Nephron progenitor cell (in vitro differentiated cells): ENCODE measurements around the gene TIMM10.
A peak's percentile ranks its signal among the peaks of the same experiment; 100 is the strongest.

Source experiments
- DNase-seq: peaks from one replicate; pipeline ENCODE4 v3.0.0; 2021
- H3K27ac Mint-ChIP-seq: 2 replicates; pipeline ENCODE4 v1.8.0; 2021; ENCODE audit warnings: mild to moderate bottlenecking, moderate library complexity, mixed read lengths
- H3K27me3 Mint-ChIP-seq: 2 replicates; pipeline ENCODE4 v1.8.0; 2021; ENCODE audit warnings: mild to moderate bottlenecking, low read depth, mixed read lengths; ENCODE audit not compliant: poor library complexity
- H3K36me3 Mint-ChIP-seq: 2 replicates; pipeline ENCODE4 v1.8.0; 2021; ENCODE audit warnings: low read depth, mixed read lengths
- H3K4me1 Mint-ChIP-seq: 2 replicates; pipeline ENCODE4 v1.8.0; 2021; ENCODE audit warnings: mixed read lengths
- H3K4me3 Mint-ChIP-seq: 2 replicates; pipeline ENCODE4 v1.8.0; 2021; ENCODE audit warnings: mild to moderate bottlenecking, moderate library complexity, mixed read lengths
- H3K9me3 Mint-ChIP-seq: 2 replicates; pipeline ENCODE4 v1.8.0; 2021; ENCODE audit warnings: mild to moderate bottlenecking, moderate library complexity, mixed read lengths
- TF ChIP-seq, protein P1 (sequence below): fragments of 200-600 bp; sonication (generic); IDR thresholded peaks from 2 replicates; pipeline ENCODE4 v1.5.0; 2021; ENCODE audit warnings: antibody characterized with exemption

Gene TIMM10

GRCh38 chr11:57513911-57514537, 16.5 kb downstream of the TIMM10 start:
- no peaks in the 10 kb centered on the region for H3K36me3 Mint-ChIP-seq
- TF ChIP-seq, protein P1, sequence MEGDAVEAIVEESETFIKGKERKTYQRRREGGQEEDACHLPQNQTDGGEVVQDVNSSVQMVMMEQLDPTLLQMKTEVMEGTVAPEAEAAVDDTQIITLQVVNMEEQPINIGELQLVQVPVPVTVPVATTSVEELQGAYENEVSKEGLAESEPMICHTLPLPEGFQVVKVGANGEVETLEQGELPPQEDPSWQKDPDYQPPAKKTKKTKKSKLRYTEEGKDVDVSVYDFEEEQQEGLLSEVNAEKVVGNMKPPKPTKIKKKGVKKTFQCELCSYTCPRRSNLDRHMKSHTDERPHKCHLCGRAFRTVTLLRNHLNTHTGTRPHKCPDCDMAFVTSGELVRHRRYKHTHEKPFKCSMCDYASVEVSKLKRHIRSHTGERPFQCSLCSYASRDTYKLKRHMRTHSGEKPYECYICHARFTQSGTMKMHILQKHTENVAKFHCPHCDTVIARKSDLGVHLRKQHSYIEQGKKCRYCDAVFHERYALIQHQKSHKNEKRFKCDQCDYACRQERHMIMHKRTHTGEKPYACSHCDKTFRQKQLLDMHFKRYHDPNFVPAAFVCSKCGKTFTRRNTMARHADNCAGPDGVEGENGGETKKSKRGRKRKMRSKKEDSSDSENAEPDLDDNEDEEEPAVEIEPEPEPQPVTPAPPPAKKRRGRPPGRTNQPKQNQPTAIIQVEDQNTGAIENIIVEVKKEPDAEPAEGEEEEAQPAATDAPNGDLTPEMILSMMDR, result no peak
- no peak overlapping the region for H3K27ac Mint-ChIP-seq
- no peaks in the 10 kb centered on the region for H3K9me3 Mint-ChIP-seq
- H3K27me3 Mint-ChIP-seq, result peaks cover 38% of the 10 kb centered on the region
- H3K4me3 Mint-ChIP-seq, result peak overlapping the region; percentile 90
- H3K4me1 Mint-ChIP-seq, result peaks cover 17% of the 10 kb centered on the region
- peak; percentile 53 for DNase-seq

- peaks cover 34% of the 10 kb centered on the region for H3K27me3 Mint-ChIP-seq
- H3K9me3 Mint-ChIP-seq, result no peaks in the 10 kb centered on the region
- H3K4me3 Mint-ChIP-seq, result peak overlapping the region; percentile 75
- peaks cover 12% of the 10 kb centered on the region for H3K4me1 Mint-ChIP-seq
- H3K36me3 Mint-ChIP-seq, result no peaks in the 10 kb centered on the region
- no peak for DNase-seq
- TF ChIP-seq, protein P1, result no peak
- no peak overlapping the region for H3K27ac Mint-ChIP-seq
These were observed 17.1 kb downstream of the TIMM10 start for GRCh38 chr11:57513452-57513795.

DNA sequence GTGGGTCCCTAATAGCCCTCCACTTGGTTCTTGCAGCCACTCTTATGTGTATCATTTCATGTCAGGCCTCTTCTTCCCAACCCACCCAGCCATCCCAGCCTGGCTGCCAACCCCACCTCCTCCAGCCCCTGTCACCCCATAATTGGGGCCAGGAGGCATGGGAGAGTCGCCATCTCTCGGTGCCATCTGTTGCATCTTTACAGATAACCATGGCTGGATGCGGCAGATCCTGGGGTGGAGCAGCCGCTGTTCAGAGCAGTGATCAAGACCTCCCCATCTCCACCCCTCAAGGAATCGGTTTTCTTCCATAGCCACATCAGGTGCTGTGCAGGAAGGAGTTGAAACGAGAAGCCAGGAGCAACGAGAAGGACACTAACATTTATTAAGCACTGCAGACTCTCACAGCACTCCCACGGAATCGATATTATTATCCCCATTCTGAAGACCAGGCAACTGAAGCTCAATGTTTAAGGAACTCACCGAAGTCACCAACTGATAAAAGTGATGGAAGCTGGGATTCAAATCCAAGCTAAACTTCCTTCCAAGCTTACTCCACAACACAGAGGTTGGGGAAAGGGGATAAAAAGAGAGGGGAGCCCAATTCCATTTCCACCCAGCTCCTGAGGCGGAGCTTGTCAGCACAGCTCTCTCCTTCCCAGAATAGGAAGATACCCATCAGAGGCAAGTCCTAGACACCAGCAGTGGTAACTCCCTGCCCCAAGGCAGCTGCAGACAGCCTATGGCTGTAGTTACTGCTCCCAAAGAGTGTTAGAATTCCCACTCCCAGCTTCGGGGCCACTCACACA, 17.7 kb downstream of the TIMM10 start:
- TF ChIP-seq, protein P1, result no peak
- Mint-ChIP-seq H3K4me3 (no peak overlapping the region), H3K9me3 (no peaks in the 10 kb centered on the region), H3K36me3 (no peaks in the 10 kb centered on the region), H3K27ac (no peak overlapping the region), H3K4me1 (peaks cover 12% of the 10 kb centered on the region), H3K27me3 (peaks cover 31% of the 10 kb centered on the region)
- DNase-seq, result no peak

DNA sequence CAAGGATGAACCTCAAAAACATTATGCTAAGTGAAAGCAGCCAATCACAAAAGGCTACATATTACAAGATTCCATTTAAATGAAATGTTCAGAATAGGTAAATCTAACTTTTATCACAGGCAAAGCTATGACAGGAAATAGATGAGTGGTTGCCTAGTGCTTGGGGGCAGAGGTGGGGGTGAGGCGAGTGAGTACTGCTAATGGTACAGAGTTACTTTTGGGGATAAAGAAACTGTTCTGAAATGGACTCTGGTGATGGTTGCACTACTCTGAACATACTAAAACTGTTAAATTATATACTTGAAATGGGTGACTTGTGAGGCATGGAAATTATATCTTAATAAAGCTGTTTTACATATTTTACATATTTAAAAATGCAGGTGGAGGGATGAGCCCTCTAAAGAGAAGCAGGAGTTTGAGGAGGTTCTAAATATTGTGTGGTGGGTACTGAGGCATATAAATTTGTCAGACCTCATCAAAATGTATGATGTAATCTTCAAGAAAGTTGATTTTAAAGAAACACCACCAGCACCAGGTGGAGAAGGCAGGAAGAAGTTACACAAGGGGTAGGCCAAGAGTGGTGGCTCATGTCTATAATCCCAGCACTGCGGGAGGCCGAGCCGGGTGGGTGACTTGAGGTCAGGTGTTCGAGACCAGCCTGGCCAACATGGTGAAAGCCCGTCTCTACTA, 18.7 kb downstream of the TIMM10 start:
- Mint-ChIP-seq H3K27ac (no peak overlapping the region), H3K27me3 (peaks cover 22% of the 10 kb centered on the region), H3K9me3 (no peaks in the 10 kb centered on the region), H3K4me1 (peaks cover 12% of the 10 kb centered on the region), H3K36me3 (no peaks in the 10 kb centered on the region), H3K4me3 (no peak overlapping the region)
- TF ChIP-seq, protein P1, result no peak
- DNase-seq, result no peak

DNA sequence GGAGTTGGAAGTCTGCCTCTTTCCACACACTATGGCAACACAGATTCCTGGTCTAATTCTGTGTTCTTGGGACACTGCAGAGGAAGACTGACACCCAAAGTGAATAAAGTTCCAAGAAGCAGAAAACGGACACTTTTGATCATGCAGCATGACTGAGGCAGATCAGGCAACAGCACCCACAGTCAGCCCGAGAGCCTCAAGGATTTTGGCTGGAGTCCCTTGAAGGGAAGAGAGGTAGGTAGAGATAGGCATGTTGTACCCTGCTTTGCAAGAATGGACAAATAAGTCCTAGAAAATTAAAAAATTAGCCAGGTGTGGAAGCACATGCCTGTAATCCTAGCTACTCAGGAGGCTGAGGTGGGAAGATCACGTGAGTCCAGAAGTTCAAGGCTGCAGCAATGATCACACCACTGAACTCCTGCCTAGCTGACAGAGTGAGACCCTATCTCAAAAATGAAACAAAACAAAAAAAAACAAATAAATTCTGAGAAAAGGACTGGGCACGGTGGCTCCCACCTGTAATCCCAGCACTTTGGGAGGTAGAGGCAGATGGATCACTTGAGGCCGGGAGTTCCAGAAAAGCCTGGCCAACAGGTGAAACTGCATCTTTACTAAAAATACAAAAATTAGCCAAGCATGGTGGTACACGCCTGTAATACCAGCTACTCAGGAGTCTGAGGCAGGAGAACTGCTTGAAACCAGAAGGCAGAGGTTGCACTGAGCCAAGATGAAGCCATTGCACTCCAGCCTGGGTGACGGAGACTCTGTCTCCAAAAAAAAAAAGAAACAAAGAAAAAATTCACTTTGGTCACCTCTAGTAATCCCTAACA, 22.0 kb downstream of the TIMM10 start:
- H3K27ac Mint-ChIP-seq, result no peak overlapping the region
- H3K4me3 Mint-ChIP-seq, result no peak overlapping the region
- TF ChIP-seq, protein P1, result no peak
- no peaks in the 10 kb centered on the region for H3K36me3 Mint-ChIP-seq
- peaks cover 10% of the 10 kb centered on the region for H3K27me3 Mint-ChIP-seq
- H3K4me1 Mint-ChIP-seq, result peaks cover 2% of the 10 kb centered on the region
- DNase-seq, result no peak
- no peaks in the 10 kb centered on the region for H3K9me3 Mint-ChIP-seq
